Measurements from ENCODE around the gene MAGI2. TPM values are rescaled to one million over a fixed set of nuclear protein-coding genes. Genes with fewer than 3 reads are reported as not detected.

The MAGI2 gene
- total RNA-seq, 1 donor from 2014 or later = 5.8 TPM

GRCh38 chr7:77967429-77967828 is 1486.0 kb downstream of the MAGI2 start:
- TF ChIP-seq, protein P1, sequence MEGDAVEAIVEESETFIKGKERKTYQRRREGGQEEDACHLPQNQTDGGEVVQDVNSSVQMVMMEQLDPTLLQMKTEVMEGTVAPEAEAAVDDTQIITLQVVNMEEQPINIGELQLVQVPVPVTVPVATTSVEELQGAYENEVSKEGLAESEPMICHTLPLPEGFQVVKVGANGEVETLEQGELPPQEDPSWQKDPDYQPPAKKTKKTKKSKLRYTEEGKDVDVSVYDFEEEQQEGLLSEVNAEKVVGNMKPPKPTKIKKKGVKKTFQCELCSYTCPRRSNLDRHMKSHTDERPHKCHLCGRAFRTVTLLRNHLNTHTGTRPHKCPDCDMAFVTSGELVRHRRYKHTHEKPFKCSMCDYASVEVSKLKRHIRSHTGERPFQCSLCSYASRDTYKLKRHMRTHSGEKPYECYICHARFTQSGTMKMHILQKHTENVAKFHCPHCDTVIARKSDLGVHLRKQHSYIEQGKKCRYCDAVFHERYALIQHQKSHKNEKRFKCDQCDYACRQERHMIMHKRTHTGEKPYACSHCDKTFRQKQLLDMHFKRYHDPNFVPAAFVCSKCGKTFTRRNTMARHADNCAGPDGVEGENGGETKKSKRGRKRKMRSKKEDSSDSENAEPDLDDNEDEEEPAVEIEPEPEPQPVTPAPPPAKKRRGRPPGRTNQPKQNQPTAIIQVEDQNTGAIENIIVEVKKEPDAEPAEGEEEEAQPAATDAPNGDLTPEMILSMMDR (IDR thresholded peaks at IDR 0.05) = no peak
- H3K9me3 Mint-ChIP-seq (ENCODE audit: low read depth) = no peaks in the 10 kb centered on the region

More at GRCh38 chr7:77967429-77967828, 1486.0 kb downstream of the MAGI2 start:
- Mint-ChIP-seq H3K27me3 (ENCODE audit: low read depth) (no peaks in the 10 kb centered on the region), H3K27ac (ENCODE audit: unreplicated experiment) (no peak overlapping the region), H3K36me3 (ENCODE audit: low read depth) (no peaks in the 10 kb centered on the region), H3K4me1 (ENCODE audit: low read depth) (no peaks in the 10 kb centered on the region), H3K4me3 (ENCODE audit: unreplicated experiment) (no peak overlapping the region)
- no peak for DNase-seq (ENCODE audit: low spot score)

Measured in chondrocyte (in vitro differentiated cells).